GM12891 (cell line): ENCODE measurements around the gene TTC8.
A peak's percentile ranks its signal among the peaks of the same experiment; 100 is the strongest.
"Not testable (repeated sequence)": the region's sequence is repeated elsewhere in the genome, so short reads cannot be mapped to it uniquely, and the experiment has no call there.

ENCODE experiments used
- DNase-seq: peaks from one replicate; pipeline ENCODE4 v3.0.0; 2011; ENCODE audit warnings: low spot score; ENCODE audit not compliant: insufficient read length
- FAIRE-seq: peaks from 2 replicates; lab custom pipeline; 2011; peaks lifted over from hg19 to GRCh38; lab: Jason Lieb, UNC
- PAX5 ChIP-seq: IDR thresholded peaks from 2 replicates; pipeline ENCODE4 v1.6.1; 2011; ENCODE audit warnings: low read length, moderate library complexity, mild to moderate bottlenecking; ENCODE audit not compliant: insufficient read depth, severe bottlenecking
- POLR2A ChIP-seq: IDR thresholded peaks from 2 replicates; pipeline ENCODE4 v1.6.1; 2011; ENCODE audit warnings: low read depth, low read length, control low read depth
- POLR2AphosphoS5 ChIP-seq: IDR thresholded peaks from 2 replicates; pipeline ENCODE4 v1.6.1; 2011; ENCODE audit warnings: low read depth, low read length, control low read depth
- POU2F2 ChIP-seq: IDR thresholded peaks from 2 replicates; pipeline ENCODE4 v1.6.1; 2011; ENCODE audit warnings: low read depth, mild to moderate bottlenecking, control low read depth, low read length, moderate library complexity
- SPI1 ChIP-seq: IDR thresholded peaks from 2 replicates; pipeline ENCODE4 v1.6.1; 2011; ENCODE audit warnings: low read depth, low read length, control low read depth
- TAF1 ChIP-seq: IDR thresholded peaks from 2 replicates; pipeline ENCODE4 v1.6.1; 2011; ENCODE audit warnings: low read depth, low read length, control low read depth

Gene TTC8

DNA sequence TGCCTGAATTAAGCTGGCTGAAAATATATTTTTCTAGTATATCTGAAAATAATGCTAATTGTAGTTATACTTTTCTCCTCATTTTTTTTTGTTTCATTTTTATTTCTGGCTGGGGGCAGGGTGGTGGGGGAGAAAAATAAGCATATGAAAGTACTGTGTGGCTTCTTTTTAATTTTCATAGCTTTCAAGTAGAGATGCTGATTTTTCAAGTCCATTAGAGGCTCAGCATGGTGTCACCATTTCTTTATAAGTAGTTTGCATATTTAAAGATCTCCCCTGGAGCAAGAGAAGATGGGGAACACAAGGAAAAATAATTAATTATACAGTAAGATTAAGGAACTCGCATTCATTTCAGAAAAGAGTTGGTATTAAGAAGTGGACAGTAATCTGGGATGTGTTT lies 27.1 kb downstream of the TTC8 start:
- TF ChIP-seq TAF1: no peak
- TF ChIP-seq POLR2A: no peak
- no peak for TF ChIP-seq SPI1
- TF ChIP-seq PAX5: no peak
- no peak for TF ChIP-seq POU2F2
- no peak for TF ChIP-seq POLR2AphosphoS5
- no peak for FAIRE-seq
- no peak for DNase-seq

- no peak for DNase-seq
- TF ChIP-seq POLR2A: no peak
- TF ChIP-seq TAF1: no peak
- TF ChIP-seq SPI1: no peak
- TF ChIP-seq POU2F2: no peak
- no peak for TF ChIP-seq POLR2AphosphoS5
- TF ChIP-seq PAX5: no peak
- no peak for FAIRE-seq
Measured at GRCh38 chr14:88852632-88853031, 28.2 kb downstream of the TTC8 start.

GRCh38 chr14:88853129-88853528 lies 28.7 kb downstream of the TTC8 start:
- no peak for TF ChIP-seq POLR2A
- TF ChIP-seq SPI1: no peak
- TF ChIP-seq POU2F2: no peak
- TF ChIP-seq POLR2AphosphoS5: no peak
- TF ChIP-seq PAX5: no peak
- no peak for TF ChIP-seq TAF1
- DNase-seq: no peak
- FAIRE-seq: no peak

DNA sequence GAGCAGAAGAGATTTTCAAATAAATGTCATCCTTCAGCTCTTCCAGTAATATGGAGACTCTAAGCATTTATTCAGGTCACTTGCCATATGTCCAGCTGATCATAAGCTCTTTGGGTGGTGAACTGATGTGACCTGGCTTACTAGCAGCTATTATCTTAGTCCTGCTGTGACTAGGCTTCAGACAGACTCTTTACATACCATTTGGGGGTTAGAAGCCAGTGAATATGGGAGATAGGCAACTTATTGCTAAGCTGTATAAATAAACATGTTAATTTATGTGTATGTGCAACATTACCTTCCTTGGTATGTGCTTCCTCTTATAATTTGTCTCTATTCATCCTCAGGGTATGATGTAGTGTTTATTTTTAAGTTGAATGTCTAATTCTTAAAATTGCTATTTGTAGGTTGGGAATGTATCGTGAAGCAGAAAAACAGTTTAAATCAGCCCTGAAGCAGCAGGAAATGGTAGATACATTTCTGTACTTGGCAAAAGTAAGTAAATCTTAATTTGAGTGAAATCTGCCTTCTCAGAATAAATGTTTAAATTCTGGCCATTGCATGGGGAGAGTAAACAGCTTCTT lies 32.4 kb downstream of the TTC8 start:
- DNase-seq (no peak), FAIRE-seq (no peak)

GRCh38 chr14:88857861-88858260 lies 33.4 kb downstream of the TTC8 start:
- not testable (repeated sequence) for DNase-seq, FAIRE-seq

More for the DNA sequence above, 32.4 kb downstream of the TTC8 start:
- TF ChIP-seq TAF1 (no peak), POLR2A (no peak), SPI1 (no peak), PAX5 (no peak), POLR2AphosphoS5 (no peak), POU2F2 (no peak)

- not testable (repeated sequence) for FAIRE-seq
Measured at GRCh38 chr14:88859118-88859517, 34.7 kb downstream of the TTC8 start.

DNA sequence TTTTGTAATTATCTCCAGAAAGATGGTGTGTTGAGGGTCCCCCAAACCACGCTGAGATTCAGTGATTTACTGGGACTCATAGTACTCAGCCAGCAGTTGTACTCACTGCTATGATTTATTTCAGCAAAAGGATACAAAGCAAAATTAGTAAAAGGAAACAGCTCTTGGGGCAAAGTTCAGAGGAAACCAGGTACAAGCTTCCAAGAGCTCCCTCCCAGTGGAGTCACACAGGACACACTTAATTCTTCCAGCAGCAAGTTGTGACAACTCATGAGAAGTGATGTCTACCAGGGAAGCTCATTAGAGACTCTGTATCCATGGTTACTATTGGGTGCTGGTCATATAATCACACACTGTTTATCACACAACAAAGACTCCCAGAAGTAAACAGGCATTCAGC lies 38.7 kb downstream of the TTC8 start:
- no peak for TF ChIP-seq SPI1
- no peak for TF ChIP-seq POLR2A
- TF ChIP-seq PAX5: no peak
- TF ChIP-seq POU2F2: no peak
- TF ChIP-seq POLR2AphosphoS5: no peak
- no peak for TF ChIP-seq TAF1
- DNase-seq (no peak), FAIRE-seq (no peak)

More at GRCh38 chr14:88859118-88859517, 34.7 kb downstream of the TTC8 start:
- not testable (repeated sequence) for DNase-seq

GRCh38 chr14:88864198-88864597 lies 39.7 kb downstream of the TTC8 start:
- no peak for FAIRE-seq
- DNase-seq: no peak
- TF ChIP-seq SPI1 (no peak), TAF1 (no peak)

- TF ChIP-seq PAX5 (no peak), TAF1 (no peak), SPI1 (no peak), POU2F2 (no peak), POLR2AphosphoS5 (no peak), POLR2A (no peak)
- DNase-seq: no peak
- no peak for FAIRE-seq
Measured at GRCh38 chr14:88866305-88866704, 41.9 kb downstream of the TTC8 start.

DNA sequence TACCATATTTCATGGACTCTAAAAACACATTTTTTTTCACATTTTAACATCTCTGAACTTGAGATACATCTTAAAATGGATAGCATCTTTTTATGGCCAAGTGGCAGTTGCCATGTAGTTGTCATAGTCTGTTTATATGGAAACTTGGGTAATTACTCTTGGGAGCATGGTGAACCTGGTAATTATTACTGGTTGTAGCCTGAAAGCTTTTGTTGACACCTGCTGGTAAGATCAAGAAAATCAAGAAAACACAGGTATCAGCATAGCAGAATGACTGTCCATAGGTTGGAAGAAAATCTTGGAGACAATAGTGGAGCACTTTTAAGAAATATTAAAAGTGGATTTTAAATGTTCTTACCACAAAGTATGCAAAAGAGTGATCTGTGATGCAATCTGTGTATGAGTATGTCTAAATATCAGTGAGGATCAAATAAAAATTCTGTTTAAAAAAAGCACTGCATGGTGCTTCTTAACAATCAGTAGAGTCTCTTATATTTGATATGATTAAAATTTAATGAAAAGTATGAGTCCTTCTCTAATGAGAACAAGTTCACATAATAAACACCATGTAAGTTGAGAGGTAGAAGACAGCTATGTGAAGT lies 44.2 kb downstream of the TTC8 start:
- FAIRE-seq: peak; percentile 23
- TF ChIP-seq SPI1 (no peak), POLR2AphosphoS5 (no peak), POU2F2 (no peak), PAX5 (no peak), POLR2A (no peak), TAF1 (no peak)
- peak; percentile 1 for DNase-seq

DNA sequence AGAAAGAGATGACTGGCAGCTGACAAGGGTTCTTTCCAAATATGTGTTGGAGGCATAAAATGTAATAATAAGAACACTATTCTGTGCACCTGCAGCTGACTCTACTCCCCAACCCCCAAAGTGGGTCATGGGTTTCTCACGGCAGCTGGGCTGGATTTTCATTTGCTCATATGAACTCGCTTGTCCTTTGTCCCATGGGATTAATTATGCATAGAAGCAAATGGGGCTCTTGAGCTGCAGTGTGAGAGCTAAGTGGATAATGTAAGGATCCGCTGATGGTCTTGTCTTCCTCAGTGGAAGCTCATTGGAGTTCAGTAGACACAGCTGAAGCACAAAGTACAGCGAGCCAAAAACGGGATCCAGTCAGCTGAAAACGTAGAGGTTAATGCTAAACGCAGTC lies 46.3 kb downstream of the TTC8 start:
- TF ChIP-seq POU2F2: no peak
- no peak for TF ChIP-seq TAF1
- no peak for TF ChIP-seq POLR2A
- TF ChIP-seq PAX5: no peak
- TF ChIP-seq SPI1: no peak
- TF ChIP-seq POLR2AphosphoS5: no peak
- DNase-seq (no peak), FAIRE-seq (no peak)

GRCh38 chr14:88871429-88871828 lies 47.0 kb downstream of the TTC8 start:
- no peak for DNase-seq
- no peak for FAIRE-seq
- TF ChIP-seq POLR2A (no peak), PAX5 (no peak), POLR2AphosphoS5 (no peak), POU2F2 (no peak), TAF1 (no peak), SPI1 (no peak)
